SHP77 (cell line): ENCODE results near the gene BMPR1A.

Experiments
- DNase-seq, 2 experiments: peaks; one replicate each; lab custom pipeline; 2025; lab: John Stamatoyannopoulos, UW

Gene BMPR1A

GRCh38 chr10:86802473-86803108, 46.2 kb downstream of the BMPR1A start:
- no peak for DNase-seq

- no peak for DNase-seq
Observed at GRCh38 chr10:86803156-86803555, 46.7 kb downstream of the BMPR1A start.

GRCh38 chr10:86804805-86805204, 48.4 kb downstream of the BMPR1A start:
- DNase-seq, result no peak

GRCh38 chr10:86813101-86813500, 56.7 kb downstream of the BMPR1A start:
- DNase-seq, result no peak

GRCh38 chr10:86813982-86814381, 57.6 kb downstream of the BMPR1A start:
- DNase-seq, result no peak

- no peak for DNase-seq
Observed at GRCh38 chr10:86815035-86815617, 58.7 kb downstream of the BMPR1A start.

- DNase-seq, result no peak
Observed at GRCh38 chr10:86815640-86816039, 59.2 kb downstream of the BMPR1A start.

- no peak for DNase-seq
Observed at GRCh38 chr10:86817246-86817645, 60.8 kb downstream of the BMPR1A start.

GRCh38 chr10:86819567-86819966, 63.1 kb downstream of the BMPR1A start:
- DNase-seq, result no peak

GRCh38 chr10:86820509-86820908, 64.1 kb downstream of the BMPR1A start:
- DNase-seq, result no peak

GRCh38 chr10:86821388-86821999, 65.1 kb downstream of the BMPR1A start:
- DNase-seq, result no peak

- DNase-seq, result no peak
Observed at GRCh38 chr10:86823565-86823964, 67.1 kb downstream of the BMPR1A start.

GRCh38 chr10:86824151-86824550, 67.7 kb downstream of the BMPR1A start:
- no peak for DNase-seq

- DNase-seq, result no peak
Observed at GRCh38 chr10:86825366-86825765, 68.9 kb downstream of the BMPR1A start.

- DNase-seq, result no peak
Observed at GRCh38 chr10:86827639-86828038, 71.2 kb downstream of the BMPR1A start.

GRCh38 chr10:86828145-86828544, 71.7 kb downstream of the BMPR1A start:
- no peak for DNase-seq

GRCh38 chr10:86829472-86829871, 73.1 kb downstream of the BMPR1A start:
- DNase-seq, result no peak

- no peak for DNase-seq
Observed at GRCh38 chr10:86830043-86830591, 73.7 kb downstream of the BMPR1A start.

- no peak for DNase-seq
Observed at GRCh38 chr10:86833969-86834368, 77.5 kb downstream of the BMPR1A start.

- DNase-seq, result no peak
Observed at GRCh38 chr10:86836044-86836443, 79.6 kb downstream of the BMPR1A start.

- no peak for DNase-seq
Observed at GRCh38 chr10:86837663-86838062, 81.2 kb downstream of the BMPR1A start.

- DNase-seq, result no peak
Observed at GRCh38 chr10:86840498-86840897, 84.1 kb downstream of the BMPR1A start.

GRCh38 chr10:86846088-86846487, 89.7 kb downstream of the BMPR1A start:
- no peak for DNase-seq
